ENCODE measurements around the gene CCDC32. TPM values are rescaled to one million over a fixed set of nuclear protein-coding genes. Genes with fewer than 3 reads are reported as not detected.

The CCDC32 gene
- total and polyA plus RNA-seq, 2 of the 8 experiments (the other 6 are each of a cell fraction or from before 2014, with no cell fraction given), result 8.9 to 12.1 TPM

- Histone ChIP-seq H3K18ac (ENCODE audit: extremely low read depth, low read length) (no peak overlapping the region), H3K4me1 (replicated peaks in 1 of 4; ENCODE audit: control insufficient read depth in 3 of 4, insufficient read depth in 4 of 4, low read length in 3 of 4) (no peaks in the 10 kb centered on the region), H3K56ac (replicated peaks; ENCODE audit: insufficient read length, low read depth, low read length) (no peak overlapping the region), H3K27ac (ENCODE audit: low read depth, low read length) (no peak overlapping the region), H3K9ac (replicated peaks in 1 of 4; ENCODE audit: extremely low read depth in 1 of 4, low read depth in 3 of 4, low read length in 3 of 4) (no peak overlapping the region), H2BK15ac (ENCODE audit: low read length) (no peak overlapping the region), H4K91ac (replicated peaks; ENCODE audit: insufficient read length, low read length) (no peak overlapping the region), H2AFZ (ENCODE audit: low read length) (no peak overlapping the region), H4K8ac (ENCODE audit: extremely low read depth, insufficient read depth, low read length) (no peak overlapping the region), H2BK5ac (ENCODE audit: low read depth, low read length) (no peak overlapping the region), H4K20me1 (replicated peaks in 1 of 2; ENCODE audit: control insufficient read depth in 1 of 2, insufficient read depth in 2 of 2, low read length in 2 of 2) (no peaks in the 10 kb centered on the region), H2BK12ac (ENCODE audit: low read depth, low read length) (no peak overlapping the region), H3K79me2 (ENCODE audit: control insufficient read depth in 1 of 2, insufficient read depth in 2 of 2, low read length in 2 of 2) (no peaks in the 10 kb centered on the region), H3K36me3 (ENCODE audit: control insufficient read depth in 2 of 4, insufficient read depth in 4 of 4, low read length in 3 of 4) (peaks cover 2 to 10% (median 3%) of the 10 kb centered on the region in 4 experiments; a peak in 7 of 8 replicates), H4K5ac (ENCODE audit: insufficient read length, low read depth, low read length) (no peak overlapping the region), H3K4ac (replicated peaks; ENCODE audit: insufficient read length, low read depth, low read length) (no peak overlapping the region), H2AK5ac (ENCODE audit: low read depth, low read length) (no peak overlapping the region), H2BK120ac (replicated peaks; ENCODE audit: low read depth, low read length) (no peak overlapping the region), H3K9me3 (ENCODE audit: insufficient read depth in 2 of 2, low read depth in 1 of 2, low read length in 1 of 2) (no peaks in the 10 kb centered on the region), H3K4me3 (ENCODE audit: extremely low read depth in 1 of 4, insufficient read depth in 2 of 4, low read depth in 3 of 4, low read length in 4 of 4) (no peak overlapping the region), H2BK20ac (ENCODE audit: low read length) (no peak overlapping the region), H3K14ac (ENCODE audit: insufficient read length) (no peak overlapping the region), H3K79me1 (ENCODE audit: low read depth, low read length) (no peaks in the 10 kb centered on the region), H3K23me2 (ENCODE audit: low read depth, low read length) (no peaks in the 10 kb centered on the region; the same call in 1 of the 2 replicates), H3K23ac (ENCODE audit: insufficient read length) (no peak overlapping the region), H3K4me2 (ENCODE audit: insufficient read depth in 1 of 2, low read depth in 2 of 2, low read length in 2 of 2) (no peak overlapping the region), H3K27me3 (replicated peaks in 1 of 4; ENCODE audit: control insufficient read depth in 3 of 4, extremely low read depth in 1 of 4, insufficient read depth in 3 of 4, low read length in 3 of 4) (no peaks in the 10 kb centered on the region)
- no peak for DNase-seq (ENCODE audit: low read depth in 1 of 2, low spot score in 2 of 2)
- ChIA-PET CTCF (ENCODE audit: partially characterized antibody) (interaction anchor here (1.6 to 2.7 kb wide), 2 partner anchors 9 to 12 kb away, joined by 3 to 13 read pairs; no protein-coding TSS in a partner anchor), POLR2A (ENCODE audit: partially characterized antibody) (no interaction called here)
- 77% methylated on average over 4 of the region's 4 CpGs; no CpG with 5 or more reads in 1 of the 2 experiments for WGBS, 2 experiments (ENCODE audit: extremely low coverage in 1 of 2, insufficient coverage in 1 of 2, insufficient read length in 1 of 2, insufficient replicate concordance in 2 of 2, low coverage in 1 of 2, low lambda C conversion rate in 2 of 2, missing lambda C conversion rate in 1 of 2)
- FAIRE-seq, result no peak
- TF ChIP-seq JUND (IDR thresholded peaks at IDR 0.05; ENCODE audit: low read length), result no peak
- no peak for TF ChIP-seq CBX8 (IDR thresholded peaks at IDR 0.05; ENCODE audit: borderline replicate concordance, low read depth, low read length)
- no peak for TF ChIP-seq EZH2 (IDR thresholded peaks at IDR 0.05; ENCODE audit: low read depth, low read length, severe bottlenecking)
- TF ChIP-seq TBP (IDR thresholded peaks at IDR 0.05; ENCODE audit: low read depth, low read length), result no peak
- TF ChIP-seq PHF8 (conservative IDR thresholded peaks at IDR 0.05; ENCODE audit: low read depth, low read length), result no peak
- TF ChIP-seq RNF2 (IDR thresholded peaks at IDR 0.05; ENCODE audit: borderline replicate concordance, low read depth, low read length, missing control alignments, poor library complexity, severe bottlenecking), result no peak
- no peak for TF ChIP-seq CHD2 (IDR thresholded peaks at IDR 0.05; ENCODE audit: low read length)
- TF ChIP-seq MAFK (IDR thresholded peaks at IDR 0.05; ENCODE audit: low read depth, low read length), result no peak
- no peak for TF ChIP-seq KDM4A (IDR thresholded peaks at IDR 0.05; ENCODE audit: low read depth, low read length, severe bottlenecking)
- no peak for TF ChIP-seq SP1 (IDR thresholded peaks at IDR 0.05; ENCODE audit: low read depth, low read length)
- no peak for TF ChIP-seq SAP30 (IDR thresholded peaks at IDR 0.05; ENCODE audit: insufficient read depth, insufficient replicate concordance, low read length)
- no peak for TF ChIP-seq ATF2 (IDR thresholded peaks at IDR 0.05; ENCODE audit: low read length)
These were observed 14.1 kb upstream of the CCDC32 start for GRCh38 chr15:40578892-40579291.
